Prostate gland (tissue), 2 donors: ENCODE data around the gene FHL2.

Experiments used
- POLR2A ChIP-seq: fragments of 450-650 bp; IDR thresholded peaks from one replicate; pipeline ENCODE4 v1.6.1; 2016; ENCODE audit warnings: antibody characterized with exemption, mild to moderate bottlenecking
- POLR2AphosphoS5 ChIP-seq: sonication (generic); formaldehyde crosslinking; IDR thresholded peaks from one replicate; pipeline ENCODE4 v1.6.1; 2017; ENCODE audit warnings: antibody characterized with exemption
- TF ChIP-seq, protein P1 (sequence below), 4 experiments: fragments of 200-600 bp in 2 of 4; fragments of 450-650 bp in 2 of 4; sonication (generic) in 2 of 4; IDR thresholded peaks; 1 replicate in 3 of 4; 2 replicates in 1 of 4; pipeline ENCODE4 v1.5.1; 2016 to 2019; ENCODE audit warnings: antibody characterized with exemption in 4 of 4, mild to moderate bottlenecking in 2 of 4, moderate library complexity in 2 of 4

GRCh38 chr2:105422801-105423200 lies 23.9 kb upstream of the FHL2 start:
- TF ChIP-seq, protein P1, sequence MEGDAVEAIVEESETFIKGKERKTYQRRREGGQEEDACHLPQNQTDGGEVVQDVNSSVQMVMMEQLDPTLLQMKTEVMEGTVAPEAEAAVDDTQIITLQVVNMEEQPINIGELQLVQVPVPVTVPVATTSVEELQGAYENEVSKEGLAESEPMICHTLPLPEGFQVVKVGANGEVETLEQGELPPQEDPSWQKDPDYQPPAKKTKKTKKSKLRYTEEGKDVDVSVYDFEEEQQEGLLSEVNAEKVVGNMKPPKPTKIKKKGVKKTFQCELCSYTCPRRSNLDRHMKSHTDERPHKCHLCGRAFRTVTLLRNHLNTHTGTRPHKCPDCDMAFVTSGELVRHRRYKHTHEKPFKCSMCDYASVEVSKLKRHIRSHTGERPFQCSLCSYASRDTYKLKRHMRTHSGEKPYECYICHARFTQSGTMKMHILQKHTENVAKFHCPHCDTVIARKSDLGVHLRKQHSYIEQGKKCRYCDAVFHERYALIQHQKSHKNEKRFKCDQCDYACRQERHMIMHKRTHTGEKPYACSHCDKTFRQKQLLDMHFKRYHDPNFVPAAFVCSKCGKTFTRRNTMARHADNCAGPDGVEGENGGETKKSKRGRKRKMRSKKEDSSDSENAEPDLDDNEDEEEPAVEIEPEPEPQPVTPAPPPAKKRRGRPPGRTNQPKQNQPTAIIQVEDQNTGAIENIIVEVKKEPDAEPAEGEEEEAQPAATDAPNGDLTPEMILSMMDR (IDR thresholded peaks at IDR 0.05), result no peak
- TF ChIP-seq POLR2A (no peak), POLR2AphosphoS5 (no peak)
